ENCODE measurements around the gene GDI2.
"Not testable (repeated sequence)": the region's sequence is repeated elsewhere in the genome, so short reads cannot be mapped to it uniquely, and the experiment has no call there.

GDI2 gene

GRCh38 chr10:5777758-5778157 is 35.5 kb downstream of the GDI2 start:
- DNase-seq = not testable (repeated sequence)

GRCh38 chr10:5776881-5777197 is 36.4 kb downstream of the GDI2 start:
- DNase-seq = no peak

- no peak for DNase-seq
These were observed 36.9 kb downstream of the GDI2 start for GRCh38 chr10:5776136-5776880.

- DNase-seq = no peak
These were observed 37.5 kb downstream of the GDI2 start for GRCh38 chr10:5775685-5776084.

GRCh38 chr10:5774987-5775620 is 38.1 kb downstream of the GDI2 start:
- DNase-seq = no peak

GRCh38 chr10:5766189-5766588 is 47.0 kb downstream of the GDI2 start:
- DNase-seq = no peak

GRCh38 chr10:5765617-5766016 is 47.6 kb downstream of the GDI2 start:
- no peak for DNase-seq

GRCh38 chr10:5764422-5765297 is 48.6 kb downstream of the GDI2 start:
- DNase-seq = no peak

- no peak for DNase-seq
These were observed 50.7 kb downstream of the GDI2 start for GRCh38 chr10:5762531-5762930.

- DNase-seq = no peak
These were observed 52.0 kb downstream of the GDI2 start for GRCh38 chr10:5761220-5761619.

- DNase-seq = no peak
These were observed 52.7 kb downstream of the GDI2 start for GRCh38 chr10:5760515-5760914.

GRCh38 chr10:5758927-5759326 is 54.3 kb downstream of the GDI2 start:
- no peak for DNase-seq

GRCh38 chr10:5757766-5758517 is 55.3 kb downstream of the GDI2 start:
- no peak for DNase-seq

- DNase-seq = no peak
These were observed 60.8 kb downstream of the GDI2 start for GRCh38 chr10:5752301-5752871.

- no peak for DNase-seq
These were observed 61.5 kb downstream of the GDI2 start for GRCh38 chr10:5751601-5752253.

GRCh38 chr10:5748394-5748803 is 64.8 kb downstream of the GDI2 start:
- no peak for DNase-seq

GRCh38 chr10:5746197-5746596 is 67.0 kb downstream of the GDI2 start:
- no peak for DNase-seq

- DNase-seq = no peak
These were observed 68.4 kb downstream of the GDI2 start for GRCh38 chr10:5744849-5745248.

GRCh38 chr10:5743736-5744135 is 69.5 kb downstream of the GDI2 start:
- DNase-seq = no peak

GRCh38 chr10:5742116-5742515 is 71.1 kb downstream of the GDI2 start:
- DNase-seq = no peak

- DNase-seq = no peak
These were observed 72.0 kb downstream of the GDI2 start for GRCh38 chr10:5741276-5741675.

GRCh38 chr10:5738427-5738826 is 74.8 kb downstream of the GDI2 start:
- DNase-seq = no peak
